ENCODE measurements around the gene CAMSAP2.
A peak's percentile ranks its signal among the peaks of the same experiment; 100 is the strongest.

DNA sequence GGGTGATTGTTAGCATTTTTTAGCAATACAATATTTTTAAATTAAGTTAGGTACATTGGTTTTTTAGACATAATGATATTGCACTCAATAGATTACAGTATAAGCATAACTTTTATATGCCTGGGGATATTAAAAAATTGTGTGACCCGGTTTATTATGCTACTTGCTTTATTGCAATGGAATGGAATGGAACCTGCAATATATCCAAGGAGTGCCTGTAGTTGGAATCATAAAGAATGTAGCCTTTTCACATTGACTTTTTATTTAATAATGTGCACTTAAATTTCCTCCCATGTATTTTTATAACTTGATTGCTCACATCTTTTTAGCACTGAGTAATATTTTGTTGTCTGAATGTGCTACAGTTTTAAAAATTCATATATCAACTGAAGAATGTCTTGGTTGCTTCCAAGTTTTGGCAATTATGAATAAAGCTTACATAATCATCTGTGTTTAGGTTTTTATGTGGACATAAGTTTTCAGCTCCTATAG, 49.2 kb downstream of the CAMSAP2 start:
- TF ChIP-seq, protein P1, sequence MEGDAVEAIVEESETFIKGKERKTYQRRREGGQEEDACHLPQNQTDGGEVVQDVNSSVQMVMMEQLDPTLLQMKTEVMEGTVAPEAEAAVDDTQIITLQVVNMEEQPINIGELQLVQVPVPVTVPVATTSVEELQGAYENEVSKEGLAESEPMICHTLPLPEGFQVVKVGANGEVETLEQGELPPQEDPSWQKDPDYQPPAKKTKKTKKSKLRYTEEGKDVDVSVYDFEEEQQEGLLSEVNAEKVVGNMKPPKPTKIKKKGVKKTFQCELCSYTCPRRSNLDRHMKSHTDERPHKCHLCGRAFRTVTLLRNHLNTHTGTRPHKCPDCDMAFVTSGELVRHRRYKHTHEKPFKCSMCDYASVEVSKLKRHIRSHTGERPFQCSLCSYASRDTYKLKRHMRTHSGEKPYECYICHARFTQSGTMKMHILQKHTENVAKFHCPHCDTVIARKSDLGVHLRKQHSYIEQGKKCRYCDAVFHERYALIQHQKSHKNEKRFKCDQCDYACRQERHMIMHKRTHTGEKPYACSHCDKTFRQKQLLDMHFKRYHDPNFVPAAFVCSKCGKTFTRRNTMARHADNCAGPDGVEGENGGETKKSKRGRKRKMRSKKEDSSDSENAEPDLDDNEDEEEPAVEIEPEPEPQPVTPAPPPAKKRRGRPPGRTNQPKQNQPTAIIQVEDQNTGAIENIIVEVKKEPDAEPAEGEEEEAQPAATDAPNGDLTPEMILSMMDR (IDR thresholded peaks at IDR 0.05): no peak
- TF ChIP-seq POLR2A (IDR thresholded peaks at IDR 0.05): no peak
- peak in 1 of 3 donors; percentile 9 for TF ChIP-seq POLR2AphosphoS5 (IDR thresholded peaks at IDR 0.05)
